ENCODE data around the gene PJA1. TPM values are rescaled to one million over a fixed set of nuclear protein-coding genes. Genes with fewer than 3 reads are reported as not detected.
A peak's percentile ranks its signal among the peaks of the same experiment; 100 is the strongest.

The PJA1 gene
- total RNA-seq, 2 donors from 2014 or later: 9.3 to 9.8 TPM

GRCh38 chrX:69173906-69174305 is 8.7 kb upstream of the PJA1 start:
- no peak overlapping the region for H3K27ac ChIP-seq
- H3K4me1 ChIP-seq: no peaks in the 10 kb centered on the region
- H3K9ac ChIP-seq (ENCODE audit: low read depth in 2 of 2, low read length in 2 of 2): no peak overlapping the region
- no peak overlapping the region for H3K4me3 ChIP-seq
- intact Hi-C loops (cut with DNase I): no loop called here
- no peaks in the 10 kb centered on the region for H3K27me3 ChIP-seq
- H3K36me3 ChIP-seq: no peaks in the 10 kb centered on the region
- TF ChIP-seq CTCF (IDR thresholded peaks at IDR 0.05): no peak
- no peaks in the 10 kb centered on the region for H3K9me3 ChIP-seq
- DNase-seq: no peak

DNA sequence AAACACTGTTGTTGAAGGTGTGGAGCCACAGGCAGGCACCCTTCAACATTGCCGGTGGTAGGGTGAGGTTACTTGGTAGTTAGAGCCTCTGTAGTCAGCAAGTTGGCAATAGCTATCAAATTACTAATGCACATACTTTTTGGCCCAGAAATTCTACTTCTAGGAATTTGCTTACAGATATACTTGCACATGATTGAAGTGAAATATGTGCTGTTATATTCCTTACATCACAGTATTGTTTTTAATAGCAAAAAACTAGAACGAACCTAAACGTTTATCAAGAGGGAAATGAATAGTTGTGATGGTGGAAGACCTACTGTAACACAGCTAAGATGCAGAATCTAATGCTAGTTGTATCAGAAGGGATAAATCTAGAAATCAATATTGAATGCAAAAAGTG is 7.7 kb upstream of the PJA1 start:
- TF ChIP-seq CTCF (IDR thresholded peaks at IDR 0.05): no peak
- DNase-seq: no peak
- H3K27ac ChIP-seq: no peak overlapping the region
- intact Hi-C loops (cut with DNase I): no loop called here
- no peaks in the 10 kb centered on the region for H3K36me3 ChIP-seq
- H3K4me3 ChIP-seq: no peak overlapping the region
- no peaks in the 10 kb centered on the region for H3K4me1 ChIP-seq
- no peaks in the 10 kb centered on the region for H3K9me3 ChIP-seq
- peaks cover 3% of the 10 kb centered on the region for H3K27me3 ChIP-seq
- no peak overlapping the region for H3K9ac ChIP-seq (ENCODE audit: low read depth in 2 of 2, low read length in 2 of 2)

GRCh38 chrX:69170319-69170718 is 5.1 kb upstream of the PJA1 start:
- intact Hi-C loops (cut with DNase I): no loop called here
- H3K27ac ChIP-seq: no peak overlapping the region
- H3K4me3 ChIP-seq: no peak overlapping the region
- peaks cover 3% of the 10 kb centered on the region for H3K27me3 ChIP-seq
- H3K36me3 ChIP-seq: no peaks in the 10 kb centered on the region
- no peak for TF ChIP-seq CTCF (IDR thresholded peaks at IDR 0.05)
- no peak for DNase-seq
- no peaks in the 10 kb centered on the region for H3K9me3 ChIP-seq
- no peak overlapping the region for H3K9ac ChIP-seq (ENCODE audit: low read depth in 2 of 2, low read length in 2 of 2)
- no peaks in the 10 kb centered on the region for H3K4me1 ChIP-seq

GRCh38 chrX:69163936-69164741 is 1.1 kb downstream of the PJA1 start:
- intact Hi-C loops (cut with DNase I): no loop called here
- Histone ChIP-seq H3K27me3 (peaks cover 4% of the 10 kb centered on the region), H3K4me1 (no peaks in the 10 kb centered on the region), H3K4me3 (peak overlapping the region; percentile 49), H3K9me3 (no peaks in the 10 kb centered on the region), H3K36me3 (no peaks in the 10 kb centered on the region), H3K9ac (ENCODE audit: low read depth in 2 of 2, low read length in 2 of 2) (no peak overlapping the region), H3K27ac (no peak overlapping the region)
- peak; percentile 39 for DNase-seq
- TF ChIP-seq CTCF (IDR thresholded peaks at IDR 0.05): no peak

DNA sequence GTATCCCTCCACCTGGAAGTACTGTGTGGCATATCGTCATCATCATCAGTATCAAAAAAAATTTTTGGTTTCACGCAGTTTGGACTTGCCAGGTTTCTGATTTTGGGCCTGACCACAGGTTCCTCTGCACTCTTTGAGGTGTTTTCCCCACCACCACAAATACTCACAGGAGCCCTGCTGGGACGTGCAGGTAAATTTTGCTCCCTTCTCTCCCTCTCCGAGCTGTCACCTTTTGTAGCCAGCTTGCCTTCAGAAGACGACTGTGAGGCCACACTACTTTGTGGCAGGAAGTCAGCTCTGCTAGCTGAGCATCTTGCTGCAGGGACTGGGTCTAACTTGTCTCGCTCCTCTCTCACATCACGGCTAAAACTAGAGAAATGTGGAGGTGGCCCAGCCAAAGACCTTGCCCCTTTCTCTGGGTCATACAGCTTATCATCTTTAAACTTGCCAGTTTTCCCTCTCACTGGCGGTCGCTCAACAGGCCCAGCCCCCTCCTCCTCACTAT is 2.8 kb downstream of the PJA1 start:
- no peak overlapping the region for H3K4me3 ChIP-seq
- no peak for TF ChIP-seq CTCF (IDR thresholded peaks at IDR 0.05)
- peaks cover 6% of the 10 kb centered on the region for H3K27me3 ChIP-seq
- no peaks in the 10 kb centered on the region for H3K9me3 ChIP-seq
- no peaks in the 10 kb centered on the region for H3K36me3 ChIP-seq
- no peak overlapping the region for H3K9ac ChIP-seq (ENCODE audit: low read depth in 2 of 2, low read length in 2 of 2)
- intact Hi-C loops (cut with DNase I): no loop called here
- no peak for DNase-seq
- H3K27ac ChIP-seq: no peak overlapping the region
- no peaks in the 10 kb centered on the region for H3K4me1 ChIP-seq

All from colonic mucosa (tissue), 4 donors.